ENCODE data around the gene MRS2.

- TF ChIP-seq CTCF (IDR thresholded peaks at IDR 0.05) (no peak), POLR2A (IDR thresholded peaks at IDR 0.05) (no peak)
These were observed 8.5 kb upstream of the MRS2 start for GRCh38 chr6:24394061-24394779.
